GM06990 (cell line): ENCODE measurements around the gene ECHDC3.

Source experiments
- DNase-seq: peaks from one replicate; pipeline ENCODE4 v3.0.0-alpha.2; 2011; ENCODE audit not compliant: insufficient read length; ENCODE audit errors: extremely low read depth
- H3K27me3 ChIP-seq: replicated peaks from 2 replicates; pipeline ENCODE4 v1.6.0; 2011; ENCODE audit warnings: low read length; ENCODE audit not compliant: control insufficient read depth, insufficient read depth
- H3K36me3 ChIP-seq: 2 replicates; pipeline ENCODE4 v1.5.1; 2011; ENCODE audit warnings: low read length; ENCODE audit not compliant: control insufficient read depth, insufficient read depth
- H3K4me3 ChIP-seq: replicated peaks from 2 replicates; pipeline ENCODE4 v1.5.1; 2011; ENCODE audit warnings: low read depth, mild to moderate bottlenecking, control low read depth, low read length
- TF ChIP-seq, protein P1 (sequence below): IDR thresholded peaks from 2 replicates; pipeline ENCODE4 v1.5.1; 2011; ENCODE audit warnings: low read length, control low read depth, mild to moderate bottlenecking, inconsistent platforms; ENCODE audit not compliant: insufficient read depth, poor library complexity, severe bottlenecking

Gene ECHDC3

GRCh38 chr10:11759347-11759746 is 17.2 kb downstream of the ECHDC3 start:
- no peaks in the 10 kb centered on the region for H3K36me3 ChIP-seq
- TF ChIP-seq, protein P1, sequence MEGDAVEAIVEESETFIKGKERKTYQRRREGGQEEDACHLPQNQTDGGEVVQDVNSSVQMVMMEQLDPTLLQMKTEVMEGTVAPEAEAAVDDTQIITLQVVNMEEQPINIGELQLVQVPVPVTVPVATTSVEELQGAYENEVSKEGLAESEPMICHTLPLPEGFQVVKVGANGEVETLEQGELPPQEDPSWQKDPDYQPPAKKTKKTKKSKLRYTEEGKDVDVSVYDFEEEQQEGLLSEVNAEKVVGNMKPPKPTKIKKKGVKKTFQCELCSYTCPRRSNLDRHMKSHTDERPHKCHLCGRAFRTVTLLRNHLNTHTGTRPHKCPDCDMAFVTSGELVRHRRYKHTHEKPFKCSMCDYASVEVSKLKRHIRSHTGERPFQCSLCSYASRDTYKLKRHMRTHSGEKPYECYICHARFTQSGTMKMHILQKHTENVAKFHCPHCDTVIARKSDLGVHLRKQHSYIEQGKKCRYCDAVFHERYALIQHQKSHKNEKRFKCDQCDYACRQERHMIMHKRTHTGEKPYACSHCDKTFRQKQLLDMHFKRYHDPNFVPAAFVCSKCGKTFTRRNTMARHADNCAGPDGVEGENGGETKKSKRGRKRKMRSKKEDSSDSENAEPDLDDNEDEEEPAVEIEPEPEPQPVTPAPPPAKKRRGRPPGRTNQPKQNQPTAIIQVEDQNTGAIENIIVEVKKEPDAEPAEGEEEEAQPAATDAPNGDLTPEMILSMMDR, result no peak
- H3K27me3 ChIP-seq, result no peaks in the 10 kb centered on the region
- no peak overlapping the region for H3K4me3 ChIP-seq
- DNase-seq, result no peak

GRCh38 chr10:11760151-11760550 is 18.0 kb downstream of the ECHDC3 start:
- TF ChIP-seq, protein P1, result no peak
- Histone ChIP-seq H3K27me3 (no peaks in the 10 kb centered on the region), H3K4me3 (no peak overlapping the region), H3K36me3 (no peaks in the 10 kb centered on the region)
- DNase-seq, result no peak

GRCh38 chr10:11760861-11761260 is 18.7 kb downstream of the ECHDC3 start:
- no peak overlapping the region for H3K4me3 ChIP-seq
- DNase-seq, result no peak
- H3K27me3 ChIP-seq, result no peaks in the 10 kb centered on the region
- TF ChIP-seq, protein P1, result no peak
- no peaks in the 10 kb centered on the region for H3K36me3 ChIP-seq

- H3K4me3 ChIP-seq, result no peak overlapping the region
- TF ChIP-seq, protein P1, result no peak
- no peak for DNase-seq
- no peaks in the 10 kb centered on the region for H3K36me3 ChIP-seq
- no peaks in the 10 kb centered on the region for H3K27me3 ChIP-seq
Measured at GRCh38 chr10:11761431-11761830, 19.2 kb downstream of the ECHDC3 start.

- TF ChIP-seq, protein P1, result no peak
Measured at GRCh38 chr10:11762706-11763500, 20.7 kb downstream of the ECHDC3 start.

GRCh38 chr10:11763501-11763861 is 21.3 kb downstream of the ECHDC3 start:
- H3K27me3 ChIP-seq, result no peaks in the 10 kb centered on the region
- TF ChIP-seq, protein P1, result no peak
- H3K4me3 ChIP-seq, result no peak overlapping the region
- H3K36me3 ChIP-seq, result no peaks in the 10 kb centered on the region
- no peak for DNase-seq

More at GRCh38 chr10:11762706-11763500, 20.7 kb downstream of the ECHDC3 start:
- H3K4me3 ChIP-seq, result no peak overlapping the region
- H3K36me3 ChIP-seq, result no peaks in the 10 kb centered on the region
- H3K27me3 ChIP-seq, result no peaks in the 10 kb centered on the region
- DNase-seq, result no peak
